ENCODE measurements around the gene GRHPR.

GRHPR gene

GRCh38 chr9:37410354-37410861 is 12.1 kb upstream of the GRHPR start:
- Histone ChIP-seq H3K4me3 (ENCODE audit: low read depth in 1 of 2, low read length in 2 of 2) (no peak overlapping the region), H3K27ac (ENCODE audit: low read depth, low read length) (no peak overlapping the region), H3K9me3 (ENCODE audit: control insufficient read depth in 1 of 2, low read length in 2 of 2) (no peaks in the 10 kb centered on the region), H3K9ac (ENCODE audit: low read depth in 1 of 2, low read length in 2 of 2) (no peak overlapping the region), H3K27me3 (ENCODE audit: control insufficient read depth in 1 of 2, insufficient read depth in 2 of 2, low read length in 2 of 2) (no peaks in the 10 kb centered on the region), H3K36me3 (ENCODE audit: control insufficient read depth in 1 of 2, insufficient read depth in 2 of 2, low read length in 2 of 2) (no peaks in the 10 kb centered on the region), H3K4me1 (ENCODE audit: control insufficient read depth in 1 of 2, insufficient read depth in 2 of 2, low read length in 2 of 2) (peaks cover 2 to 7% of the 10 kb centered on the region in 2 donors)

GRCh38 chr9:37410969-37411785 is 11.3 kb upstream of the GRHPR start:
- no peak overlapping the region for H3K9ac ChIP-seq (ENCODE audit: low read depth in 1 of 2, low read length in 2 of 2)
- no peaks in the 10 kb centered on the region for H3K9me3 ChIP-seq (ENCODE audit: control insufficient read depth in 1 of 2, low read length in 2 of 2)
- H3K4me1 ChIP-seq (ENCODE audit: control insufficient read depth in 1 of 2, insufficient read depth in 2 of 2, low read length in 2 of 2): peaks cover 2 to 9% of the 10 kb centered on the region in 2 donors
- H3K4me3 ChIP-seq (ENCODE audit: low read depth in 1 of 2, low read length in 2 of 2): no peak overlapping the region
- H3K27me3 ChIP-seq (ENCODE audit: control insufficient read depth in 1 of 2, insufficient read depth in 2 of 2, low read length in 2 of 2): no peaks in the 10 kb centered on the region
- no peaks in the 10 kb centered on the region for H3K36me3 ChIP-seq (ENCODE audit: control insufficient read depth in 1 of 2, insufficient read depth in 2 of 2, low read length in 2 of 2)
- no peak overlapping the region for H3K27ac ChIP-seq (ENCODE audit: low read depth, low read length)

- Histone ChIP-seq H3K27me3 (ENCODE audit: control insufficient read depth in 1 of 2, insufficient read depth in 2 of 2, low read length in 2 of 2) (no peaks in the 10 kb centered on the region), H3K36me3 (ENCODE audit: control insufficient read depth in 1 of 2, insufficient read depth in 2 of 2, low read length in 2 of 2) (no peaks in the 10 kb centered on the region), H3K27ac (ENCODE audit: low read depth, low read length) (no peak overlapping the region), H3K4me1 (ENCODE audit: control insufficient read depth in 1 of 2, insufficient read depth in 2 of 2, low read length in 2 of 2) (peaks cover 2 to 9% of the 10 kb centered on the region in 2 donors), H3K9ac (ENCODE audit: low read depth in 1 of 2, low read length in 2 of 2) (no peak overlapping the region), H3K9me3 (ENCODE audit: control insufficient read depth in 1 of 2, low read length in 2 of 2) (no peaks in the 10 kb centered on the region), H3K4me3 (ENCODE audit: low read depth in 1 of 2, low read length in 2 of 2) (no peak overlapping the region)
Observed at GRCh38 chr9:37412431-37413151, 9.9 kb upstream of the GRHPR start.

GRCh38 chr9:37413311-37413710 is 9.2 kb upstream of the GRHPR start:
- Histone ChIP-seq H3K27me3 (ENCODE audit: control insufficient read depth in 1 of 2, insufficient read depth in 2 of 2, low read length in 2 of 2) (no peaks in the 10 kb centered on the region), H3K4me3 (ENCODE audit: low read depth in 1 of 2, low read length in 2 of 2) (no peak overlapping the region), H3K9me3 (ENCODE audit: control insufficient read depth in 1 of 2, low read length in 2 of 2) (no peaks in the 10 kb centered on the region), H3K9ac (ENCODE audit: low read depth in 1 of 2, low read length in 2 of 2) (no peak overlapping the region), H3K36me3 (ENCODE audit: control insufficient read depth in 1 of 2, insufficient read depth in 2 of 2, low read length in 2 of 2) (no peaks in the 10 kb centered on the region), H3K4me1 (ENCODE audit: control insufficient read depth in 1 of 2, insufficient read depth in 2 of 2, low read length in 2 of 2) (peaks cover 2 to 9% of the 10 kb centered on the region in 2 donors), H3K27ac (ENCODE audit: low read depth, low read length) (no peak overlapping the region)

- H3K9me3 ChIP-seq (ENCODE audit: control insufficient read depth in 1 of 2, low read length in 2 of 2): no peaks in the 10 kb centered on the region
- no peaks in the 10 kb centered on the region for H3K36me3 ChIP-seq (ENCODE audit: control insufficient read depth in 1 of 2, insufficient read depth in 2 of 2, low read length in 2 of 2)
- H3K27me3 ChIP-seq (ENCODE audit: control insufficient read depth in 1 of 2, insufficient read depth in 2 of 2, low read length in 2 of 2): no peaks in the 10 kb centered on the region
- no peak overlapping the region for H3K27ac ChIP-seq (ENCODE audit: low read depth, low read length)
- H3K4me3 ChIP-seq (ENCODE audit: low read depth in 1 of 2, low read length in 2 of 2): no peak overlapping the region
- H3K9ac ChIP-seq (ENCODE audit: low read depth in 1 of 2, low read length in 2 of 2): no peak overlapping the region
- peaks cover 2 to 9% of the 10 kb centered on the region in 2 donors for H3K4me1 ChIP-seq (ENCODE audit: control insufficient read depth in 1 of 2, insufficient read depth in 2 of 2, low read length in 2 of 2)
Observed at GRCh38 chr9:37414503-37414943, 8.0 kb upstream of the GRHPR start.

GRCh38 chr9:37415011-37415719 is 7.3 kb upstream of the GRHPR start:
- Histone ChIP-seq H3K4me1 (ENCODE audit: control insufficient read depth in 1 of 2, insufficient read depth in 2 of 2, low read length in 2 of 2) (peaks cover 2 to 9% of the 10 kb centered on the region in 2 donors), H3K36me3 (ENCODE audit: control insufficient read depth in 1 of 2, insufficient read depth in 2 of 2, low read length in 2 of 2) (no peaks in the 10 kb centered on the region), H3K9me3 (ENCODE audit: control insufficient read depth in 1 of 2, low read length in 2 of 2) (no peaks in the 10 kb centered on the region), H3K9ac (ENCODE audit: low read depth in 1 of 2, low read length in 2 of 2) (peak overlapping the region in 1 of 2 donors; percentile 3), H3K27ac (ENCODE audit: low read depth, low read length) (no peak overlapping the region), H3K4me3 (ENCODE audit: low read depth in 1 of 2, low read length in 2 of 2) (no peak overlapping the region), H3K27me3 (ENCODE audit: control insufficient read depth in 1 of 2, insufficient read depth in 2 of 2, low read length in 2 of 2) (no peaks in the 10 kb centered on the region)

- no peaks in the 10 kb centered on the region for H3K9me3 ChIP-seq (ENCODE audit: control insufficient read depth in 1 of 2, low read length in 2 of 2)
- H3K4me1 ChIP-seq (ENCODE audit: control insufficient read depth in 1 of 2, insufficient read depth in 2 of 2, low read length in 2 of 2): peaks cover 8 to 10% of the 10 kb centered on the region in 2 donors
- no peaks in the 10 kb centered on the region for H3K36me3 ChIP-seq (ENCODE audit: control insufficient read depth in 1 of 2, insufficient read depth in 2 of 2, low read length in 2 of 2)
- H3K9ac ChIP-seq (ENCODE audit: low read depth in 1 of 2, low read length in 2 of 2): no peak overlapping the region
- no peak overlapping the region for H3K4me3 ChIP-seq (ENCODE audit: low read depth in 1 of 2, low read length in 2 of 2)
- no peaks in the 10 kb centered on the region for H3K27me3 ChIP-seq (ENCODE audit: control insufficient read depth in 1 of 2, insufficient read depth in 2 of 2, low read length in 2 of 2)
- no peak overlapping the region for H3K27ac ChIP-seq (ENCODE audit: low read depth, low read length)
Observed at GRCh38 chr9:37417252-37417803, 5.2 kb upstream of the GRHPR start.

GRCh38 chr9:37417857-37418618 is 4.5 kb upstream of the GRHPR start:
- H3K36me3 ChIP-seq (ENCODE audit: control insufficient read depth in 1 of 2, insufficient read depth in 2 of 2, low read length in 2 of 2): no peaks in the 10 kb centered on the region
- H3K9me3 ChIP-seq (ENCODE audit: control insufficient read depth in 1 of 2, low read length in 2 of 2): no peaks in the 10 kb centered on the region
- no peak overlapping the region for H3K9ac ChIP-seq (ENCODE audit: low read depth in 1 of 2, low read length in 2 of 2)
- no peak overlapping the region for H3K4me3 ChIP-seq (ENCODE audit: low read depth in 1 of 2, low read length in 2 of 2)
- H3K27ac ChIP-seq (ENCODE audit: low read depth, low read length): no peak overlapping the region
- no peaks in the 10 kb centered on the region for H3K27me3 ChIP-seq (ENCODE audit: control insufficient read depth in 1 of 2, insufficient read depth in 2 of 2, low read length in 2 of 2)
- H3K4me1 ChIP-seq (ENCODE audit: control insufficient read depth in 1 of 2, insufficient read depth in 2 of 2, low read length in 2 of 2): peaks cover 8 to 13% of the 10 kb centered on the region in 2 donors

- Histone ChIP-seq H3K9me3 (ENCODE audit: control insufficient read depth in 1 of 2, low read length in 2 of 2) (no peaks in the 10 kb centered on the region), H3K27me3 (ENCODE audit: control insufficient read depth in 1 of 2, insufficient read depth in 2 of 2, low read length in 2 of 2) (no peaks in the 10 kb centered on the region), H3K27ac (ENCODE audit: low read depth, low read length) (no peak overlapping the region), H3K36me3 (ENCODE audit: control insufficient read depth in 1 of 2, insufficient read depth in 2 of 2, low read length in 2 of 2) (no peaks in the 10 kb centered on the region), H3K9ac (ENCODE audit: low read depth in 1 of 2, low read length in 2 of 2) (no peak overlapping the region), H3K4me3 (ENCODE audit: low read depth in 1 of 2, low read length in 2 of 2) (no peak overlapping the region), H3K4me1 (ENCODE audit: control insufficient read depth in 1 of 2, insufficient read depth in 2 of 2, low read length in 2 of 2) (peaks cover 18 to 25% of the 10 kb centered on the region in 2 donors)
Observed at GRCh38 chr9:37419204-37419603, 3.3 kb upstream of the GRHPR start.

Data from duodenal mucosa (tissue), 2 donors.